Lung (tissue), 12 donors: Measurements from ENCODE around the gene SCYL2. TPM values are rescaled to one million over a fixed set of nuclear protein-coding genes. Genes with fewer than 3 reads are reported as not detected.
"Not testable (repeated sequence)": the region's sequence is repeated elsewhere in the genome, so short reads cannot be mapped to it uniquely, and the experiment has no call there.

Experiments
- ATAC-seq: fragments of 200-7000 bp; cut with Tn5 transposase; one replicate; pipeline ENCODE4 v1.9.1; 2020; ENCODE audit warnings: moderate number of reproducible peaks; ENCODE audit not compliant: insufficient read depth, low FRiP score
- DNase-seq, 3 donors: peaks; one replicate each; pipeline ENCODE4 v3.0.0-alpha.2; 2013 to 2017
- H3K27ac ChIP-seq, 2 donors: one replicate each; pipeline ENCODE4 v1.5.1; 2013; ENCODE audit warnings: mild to moderate bottlenecking in 2 of 2, moderate library complexity in 2 of 2, control low read depth in 1 of 2, inconsistent platforms in 1 of 2, low read depth in 1 of 2, low read length in 1 of 2
- H3K27me3 ChIP-seq, 3 donors: one replicate each; pipeline ENCODE4 v1.5.1; 2013; ENCODE audit warnings: low read length in 2 of 3; ENCODE audit not compliant: control insufficient read depth in 3 of 3, insufficient read depth in 3 of 3
- H3K36me3 ChIP-seq, 4 donors: one replicate each; pipeline ENCODE4 v1.5.1; 2013; ENCODE audit warnings: low read length in 4 of 4, mild to moderate bottlenecking in 1 of 4, moderate library complexity in 1 of 4; ENCODE audit not compliant: control insufficient read depth in 4 of 4, insufficient read depth in 4 of 4
- H3K4me1 ChIP-seq, 5 donors: one replicate each; pipeline ENCODE4 v1.5.1; 2013; ENCODE audit warnings: low read length in 5 of 5, mild to moderate bottlenecking in 2 of 5, moderate library complexity in 1 of 5; ENCODE audit not compliant: control insufficient read depth in 5 of 5, insufficient read depth in 5 of 5
- H3K4me3 ChIP-seq: one replicate; pipeline ENCODE4 v1.5.1; 2013; ENCODE audit warnings: mild to moderate bottlenecking, control low read depth, moderate library complexity
- H3K9ac ChIP-seq, 2 donors: one replicate each; pipeline ENCODE4 v1.5.1; 2013; ENCODE audit warnings: low read length in 2 of 2, control low read depth in 1 of 2; ENCODE audit not compliant: insufficient read depth in 1 of 2
- H3K9me3 ChIP-seq, 4 donors: one replicate each; pipeline ENCODE4 v1.5.1; 2013; ENCODE audit warnings: low read length in 3 of 4, mild to moderate bottlenecking in 1 of 4, moderate library complexity in 1 of 4; ENCODE audit not compliant: control insufficient read depth in 4 of 4, insufficient read depth in 3 of 4
- WGBS, 2 donors: extraction: QIAGEN DNeasy Blood & Tissue Kit; methylation state at CpG; one replicate each; pipeline ENCODE4 v1.1.7; 2013; 5-methylcytosine and 5-hydroxymethylcytosine counted together
- polyA plus RNA-seq, 2 donors: library from polyadenylated mRNA; stranded (reverse); fragments of 200-250 nt; gene quantifications; one replicate each; pipeline ENCODE4 v1.2.1, GENCODE V29; 2013
- total RNA-seq, 2 donors: library from RNA; depleted of rRNA in 1 of 2; stranded (reverse); fragments of >200 nt in 1 of 2; gene quantifications; one replicate each; pipeline ENCODE4 v1.2.1, GENCODE V29; 2014 to 2021
- TF ChIP-seq, protein P1 (sequence below): IDR thresholded peaks from 2 replicates; pipeline ENCODE4 v1.5.1; 2012; ENCODE audit warnings: mild to moderate bottlenecking; ENCODE audit errors: control extremely low read depth, extremely low read depth
- donor health status: control.
- donor health status: control.
- donor health status: Bipolar disorder and iron deficiency.
- donor health status: healthy.
- donor health status: DM: yes; HTN: yes; CAD: no.

The SCYL2 gene
- total and polyA plus RNA-seq, 4 donors: 13.9 to 148 (median 24.9) TPM

- Histone ChIP-seq H3K9me3 (no peaks in the 10 kb centered on the region), H3K4me3 (no peak overlapping the region), H3K36me3 (peaks cover 0 to 6% (median under 1%) of the 10 kb centered on the region in 4 donors), H3K27ac (no peak overlapping the region), H3K4me1 (peaks cover 0 to 6% (median 0%) of the 10 kb centered on the region in 5 donors), H3K9ac (no peak overlapping the region), H3K27me3 (no peaks in the 10 kb centered on the region)
- TF ChIP-seq, protein P1, sequence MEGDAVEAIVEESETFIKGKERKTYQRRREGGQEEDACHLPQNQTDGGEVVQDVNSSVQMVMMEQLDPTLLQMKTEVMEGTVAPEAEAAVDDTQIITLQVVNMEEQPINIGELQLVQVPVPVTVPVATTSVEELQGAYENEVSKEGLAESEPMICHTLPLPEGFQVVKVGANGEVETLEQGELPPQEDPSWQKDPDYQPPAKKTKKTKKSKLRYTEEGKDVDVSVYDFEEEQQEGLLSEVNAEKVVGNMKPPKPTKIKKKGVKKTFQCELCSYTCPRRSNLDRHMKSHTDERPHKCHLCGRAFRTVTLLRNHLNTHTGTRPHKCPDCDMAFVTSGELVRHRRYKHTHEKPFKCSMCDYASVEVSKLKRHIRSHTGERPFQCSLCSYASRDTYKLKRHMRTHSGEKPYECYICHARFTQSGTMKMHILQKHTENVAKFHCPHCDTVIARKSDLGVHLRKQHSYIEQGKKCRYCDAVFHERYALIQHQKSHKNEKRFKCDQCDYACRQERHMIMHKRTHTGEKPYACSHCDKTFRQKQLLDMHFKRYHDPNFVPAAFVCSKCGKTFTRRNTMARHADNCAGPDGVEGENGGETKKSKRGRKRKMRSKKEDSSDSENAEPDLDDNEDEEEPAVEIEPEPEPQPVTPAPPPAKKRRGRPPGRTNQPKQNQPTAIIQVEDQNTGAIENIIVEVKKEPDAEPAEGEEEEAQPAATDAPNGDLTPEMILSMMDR: no peak
- DNase-seq (no peak), ATAC-seq (no peak)
- WGBS, 2 donors: 89 to 96% methylated on average over 1 of the region's 1 CpG
Measured at GRCh38 chr12:100279607-100280244, 12.7 kb downstream of the SCYL2 start.

DNA sequence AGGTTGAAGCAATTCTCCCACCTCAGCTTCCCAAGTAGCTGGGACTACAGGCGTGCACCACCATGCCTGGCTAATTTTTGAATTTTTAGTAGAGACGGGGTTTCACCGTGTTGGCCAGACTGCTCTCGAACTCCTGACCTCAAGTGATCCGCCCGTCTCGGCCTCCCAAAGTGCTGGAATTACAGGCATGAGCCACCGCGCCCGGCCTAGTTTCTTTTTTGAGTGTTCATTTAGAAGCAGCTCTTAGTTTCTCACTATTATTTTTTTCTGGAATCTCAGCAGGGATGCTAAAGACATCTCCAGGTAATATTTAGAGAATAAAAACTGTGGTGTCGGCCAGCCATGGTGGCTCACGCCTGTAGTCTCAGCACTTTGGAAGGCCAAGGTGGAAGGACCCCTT, 17.6 kb downstream of the SCYL2 start:
- not testable (repeated sequence) for H3K27me3 ChIP-seq, H3K36me3 ChIP-seq, H3K4me1 ChIP-seq, H3K9me3 ChIP-seq, H3K27ac ChIP-seq, DNase-seq, ATAC-seq, H3K9ac ChIP-seq, H3K4me3 ChIP-seq
- 97% methylated on average over 12 of the region's 12 CpGs for WGBS, 2 donors

DNA sequence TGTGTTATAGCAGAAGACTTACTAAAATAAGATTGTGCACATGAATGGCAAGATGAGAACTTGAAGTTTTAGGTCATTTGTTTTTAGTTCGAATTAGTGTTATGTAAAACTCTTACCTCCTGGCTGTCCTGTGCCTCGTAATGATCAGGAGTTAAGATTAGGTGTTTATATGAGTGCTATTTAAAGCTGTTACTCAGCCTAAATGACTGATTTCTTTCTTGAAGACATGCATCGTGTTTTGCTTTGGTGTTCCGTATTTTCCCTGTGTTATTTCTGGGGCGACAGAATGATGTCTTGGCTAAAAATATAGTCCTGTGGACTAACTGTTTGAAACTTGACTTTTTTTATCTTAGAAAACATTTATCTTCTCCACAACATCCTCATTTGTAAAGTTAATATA, 22.1 kb downstream of the SCYL2 start:
- DNase-seq: no peak
- Histone ChIP-seq H3K36me3 (peaks cover 0 to 5% (median under 1%) of the 10 kb centered on the region in 4 donors), H3K4me3 (no peak overlapping the region), H3K27me3 (no peaks in the 10 kb centered on the region), H3K27ac (no peak overlapping the region), H3K9me3 (no peaks in the 10 kb centered on the region), H3K4me1 (no peaks in the 10 kb centered on the region), H3K9ac (no peak overlapping the region)
- no peak for ATAC-seq
- TF ChIP-seq, protein P1: no peak
- 86 to 89% methylated on average over 5 of the region's 5 CpGs for WGBS, 2 donors

DNA sequence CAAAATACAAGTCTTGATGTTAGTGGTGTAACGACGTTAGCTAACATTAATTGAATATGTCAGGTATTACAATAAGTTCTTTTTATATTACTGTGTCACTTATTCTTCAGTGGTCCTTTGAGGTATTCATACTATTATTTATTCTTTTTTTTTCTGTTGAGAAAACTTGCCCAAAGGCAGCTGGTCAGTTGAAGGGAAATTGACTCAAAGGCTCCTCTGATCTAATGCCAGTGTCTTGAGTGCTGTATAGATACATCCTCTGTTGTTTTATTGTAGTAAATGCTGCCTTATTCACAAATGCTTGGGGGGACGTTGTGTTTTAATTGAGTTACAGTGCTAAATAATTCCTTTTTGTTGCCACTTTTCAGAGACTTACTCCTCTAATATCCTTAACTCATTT, 23.0 kb downstream of the SCYL2 start:
- TF ChIP-seq, protein P1: no peak

More for the DNA sequence above, 23.0 kb downstream of the SCYL2 start:
- H3K9ac ChIP-seq: no peak overlapping the region
- WGBS, 2 donors: 93 to 94% methylated on average over 3 of the region's 3 CpGs
- peaks cover 0 to 5% (median under 1%) of the 10 kb centered on the region in 4 donors for H3K36me3 ChIP-seq
- ATAC-seq: no peak
- H3K4me1 ChIP-seq: no peaks in the 10 kb centered on the region
- H3K27ac ChIP-seq: no peak overlapping the region
- no peak overlapping the region for H3K4me3 ChIP-seq
- no peaks in the 10 kb centered on the region for H3K9me3 ChIP-seq
- DNase-seq: peak in 2 of 3 donors; percentile 7 to 31
- H3K27me3 ChIP-seq: no peaks in the 10 kb centered on the region
